Measurements from ENCODE around the gene FAS.
A peak's percentile ranks its signal among the peaks of the same experiment; 100 is the strongest.

The FAS gene

DNA sequence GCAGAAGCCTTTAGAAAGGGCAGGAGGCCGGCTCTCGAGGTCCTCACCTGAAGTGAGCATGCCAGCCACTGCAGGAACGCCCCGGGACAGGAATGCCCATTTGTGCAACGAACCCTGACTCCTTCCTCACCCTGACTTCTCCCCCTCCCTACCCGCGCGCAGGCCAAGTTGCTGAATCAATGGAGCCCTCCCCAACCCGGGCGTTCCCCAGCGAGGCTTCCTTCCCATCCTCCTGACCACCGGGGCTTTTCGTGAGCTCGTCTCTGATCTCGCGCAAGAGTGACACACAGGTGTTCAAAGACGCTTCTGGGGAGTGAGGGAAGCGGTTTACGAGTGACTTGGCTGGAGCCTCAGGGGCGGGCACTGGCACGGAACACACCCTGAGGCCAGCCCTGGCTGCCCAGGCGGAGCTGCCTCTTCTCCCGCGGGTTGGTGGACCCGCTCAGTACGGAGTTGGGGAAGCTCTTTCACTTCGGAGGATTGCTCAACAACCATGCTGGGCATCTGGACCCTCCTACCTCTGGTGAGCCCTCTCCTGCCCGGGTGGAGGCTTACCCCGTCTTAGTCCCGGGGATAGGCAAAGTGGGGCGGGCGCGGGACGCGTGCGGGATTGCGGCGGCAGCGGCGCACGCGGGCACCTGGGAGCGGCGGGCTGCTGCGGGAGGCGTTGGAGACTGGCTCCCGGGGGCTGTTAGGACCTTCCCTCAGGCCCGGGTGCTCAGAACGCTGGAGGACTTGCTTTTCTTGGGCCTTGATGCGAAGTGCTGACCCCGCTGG lies at the start of gene FAS:
TSS of gene FAS (plus strand) at position 415 of the 777 bp plus-strand sequence. CDS start at position 494, 79 bp downstream.
- DNase-seq (ENCODE audit: low read depth) = peak; percentile 40

DNA sequence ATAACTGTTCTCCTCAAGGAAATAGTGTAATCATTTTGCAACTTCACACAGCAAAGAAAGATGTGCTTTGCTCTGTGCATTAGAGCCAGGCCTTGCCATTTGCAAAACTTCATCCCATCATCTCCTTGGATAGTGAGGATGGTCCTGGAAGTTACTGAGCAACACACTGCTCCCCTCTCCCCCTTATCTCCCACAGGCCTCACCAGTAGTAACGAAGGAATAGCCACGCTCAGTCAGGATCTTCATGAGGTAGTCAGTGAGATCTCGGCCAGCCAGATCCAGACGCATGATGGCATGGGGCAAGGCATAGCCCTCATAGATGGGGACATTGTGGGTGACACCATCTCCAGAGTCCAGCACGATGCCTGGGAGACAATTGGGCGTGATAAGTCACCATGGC lies 49.6 kb upstream of the FAS start:
- DNase-seq (ENCODE audit: low read depth) = no peak

DNA sequence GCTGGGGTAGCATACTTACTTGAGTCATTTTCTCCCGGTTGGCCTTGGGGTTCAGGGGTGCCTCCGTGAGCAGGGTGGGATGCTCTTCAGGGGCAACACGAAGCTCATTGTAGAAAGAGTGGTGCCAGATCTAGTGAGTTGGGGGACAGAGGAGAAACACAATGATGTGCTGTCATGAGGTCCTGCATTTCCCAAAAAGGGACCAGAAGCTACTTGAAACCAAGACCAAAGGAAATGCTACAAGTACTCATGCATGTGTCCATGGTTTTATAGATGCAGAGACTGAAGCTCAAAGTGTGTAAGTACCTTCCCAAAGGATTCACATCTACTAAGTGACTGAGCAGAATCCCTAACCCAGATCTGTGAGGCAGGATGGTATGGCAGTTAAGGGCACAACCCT lies 46.8 kb upstream of the FAS start:
- no peak for DNase-seq (ENCODE audit: low read depth)

DNA sequence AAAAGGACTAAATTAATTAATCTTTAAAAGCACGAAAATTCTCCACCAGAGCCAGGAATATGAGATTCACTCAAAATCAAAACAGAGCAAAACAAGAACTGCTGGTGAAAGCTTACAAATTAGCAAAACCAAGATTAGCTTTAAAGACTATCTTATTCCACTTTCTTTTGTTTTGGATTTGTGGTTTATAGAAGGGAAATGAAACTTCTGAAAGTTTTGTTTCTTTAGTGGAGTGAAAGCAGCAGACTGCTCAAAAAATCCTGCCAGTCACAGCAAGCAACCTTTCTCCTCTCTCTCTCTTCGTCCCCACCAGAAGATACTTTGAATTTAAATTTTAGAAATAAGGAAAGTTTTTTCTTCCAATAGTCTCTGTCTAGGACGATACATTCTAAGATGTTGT lies 45.8 kb upstream of the FAS start:
- DNase-seq (ENCODE audit: low read depth) = no peak

DNA sequence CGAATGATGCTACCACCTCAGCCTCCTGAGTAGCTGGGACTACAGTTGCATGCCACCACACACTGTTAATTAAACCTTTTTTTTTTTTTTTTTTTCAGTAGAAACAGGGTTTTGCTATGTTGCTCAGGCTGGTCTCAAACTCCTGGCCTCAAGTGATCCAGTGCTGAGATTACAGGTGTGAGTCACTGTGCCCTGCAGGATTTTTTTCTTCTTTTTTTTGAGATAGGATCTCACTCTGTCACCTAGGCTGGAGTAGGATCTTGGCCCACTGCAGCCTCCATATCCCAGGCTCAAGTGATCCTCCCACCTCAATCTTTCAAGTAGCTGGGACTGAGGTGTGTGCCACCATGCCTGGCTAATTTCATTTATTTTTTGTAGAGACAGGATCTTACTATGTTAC lies 44.4 kb upstream of the FAS start:
- DNase-seq (ENCODE audit: low read depth) = no peak

DNA sequence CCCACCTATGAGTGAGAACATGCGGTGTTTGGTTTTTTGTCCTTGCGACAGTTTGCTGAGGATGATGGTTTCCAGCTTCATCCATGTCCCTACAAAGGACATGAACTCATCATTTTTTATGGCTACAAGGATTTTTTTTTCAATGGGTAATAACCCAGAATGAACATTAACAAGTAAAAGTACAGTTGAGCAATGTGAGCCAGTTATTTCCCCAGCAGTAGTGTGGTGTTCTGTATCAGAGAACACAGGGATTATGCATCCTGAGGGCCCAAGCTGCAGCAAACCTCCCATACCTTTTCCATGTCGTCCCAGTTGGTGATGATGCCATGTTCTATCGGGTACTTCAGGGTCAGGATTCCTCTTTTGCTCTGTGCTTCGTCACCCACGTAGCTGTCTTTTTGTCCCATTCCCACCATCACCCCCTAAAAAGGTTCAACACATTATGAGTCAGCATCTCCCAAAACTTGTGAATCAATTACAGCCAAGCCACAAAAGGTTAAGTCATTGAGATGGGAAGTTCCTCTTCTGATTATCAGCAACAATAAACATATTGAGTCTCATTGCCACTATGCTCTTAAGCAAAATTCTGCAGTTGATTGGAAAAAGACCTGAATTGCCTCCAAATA lies 43.5 kb upstream of the FAS start:
- DNase-seq (ENCODE audit: low read depth) = no peak

DNA sequence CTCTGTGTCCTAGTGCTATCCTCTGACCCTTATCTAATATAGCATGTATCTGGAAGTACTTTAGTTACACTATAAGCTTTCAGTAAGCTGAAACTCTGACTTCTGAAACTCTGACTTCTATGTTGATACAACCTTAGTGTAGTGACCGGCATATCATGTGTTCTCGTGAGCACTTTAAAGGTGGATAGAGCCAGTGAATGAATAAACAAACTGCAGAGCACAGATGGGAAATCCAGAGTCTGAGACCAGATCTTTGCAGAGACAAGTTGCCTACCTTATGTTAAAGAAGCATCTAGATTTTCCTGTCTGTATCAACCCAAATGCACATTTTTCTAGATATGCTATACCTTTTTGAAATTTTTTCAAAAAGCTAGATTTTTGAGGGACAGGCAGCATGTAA lies 41.5 kb upstream of the FAS start:
- DNase-seq (ENCODE audit: low read depth) = no peak

DNA sequence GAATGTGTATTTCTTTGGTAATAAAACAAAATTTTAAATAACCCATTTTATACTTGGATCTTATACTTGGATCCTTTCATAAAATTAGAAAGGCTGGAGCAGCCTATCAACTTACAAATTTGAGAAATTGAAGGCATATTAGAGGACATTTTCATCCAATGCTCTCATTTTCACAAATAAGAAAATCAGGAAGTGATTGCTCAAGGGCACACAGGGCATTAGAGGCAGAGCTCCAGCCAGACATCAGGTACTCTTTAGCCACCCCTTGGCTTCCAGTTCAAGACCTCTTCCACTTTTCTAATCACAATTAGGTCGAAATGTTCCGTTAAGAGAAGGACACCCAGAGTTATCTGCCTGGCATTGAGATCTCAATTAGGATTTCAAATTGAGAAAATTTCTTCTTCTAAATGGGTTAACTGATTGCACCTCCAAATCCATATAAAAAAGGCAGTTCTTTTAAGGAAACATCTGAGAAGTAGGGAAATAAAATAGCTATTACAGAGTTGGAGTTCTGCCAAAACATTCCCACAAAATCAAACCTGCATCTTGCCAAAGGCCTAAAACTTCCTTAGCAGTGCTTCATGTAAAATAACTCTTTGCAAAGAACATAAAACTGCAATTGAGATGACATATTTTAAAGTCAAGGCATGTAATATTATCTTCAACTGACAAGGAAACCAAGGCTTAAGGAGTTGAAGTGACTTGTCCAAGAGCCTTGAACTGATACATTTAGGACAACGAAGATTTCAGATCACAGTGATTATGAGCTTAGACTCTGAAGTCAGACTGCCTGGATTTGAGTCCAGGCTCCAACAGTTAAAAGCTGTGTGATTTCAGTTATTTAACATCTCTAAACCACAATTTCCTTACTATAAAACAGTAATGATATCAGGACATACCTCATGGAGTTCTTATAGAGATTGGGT lies 40.4 kb upstream of the FAS start:
- no peak for DNase-seq (ENCODE audit: low read depth)

DNA sequence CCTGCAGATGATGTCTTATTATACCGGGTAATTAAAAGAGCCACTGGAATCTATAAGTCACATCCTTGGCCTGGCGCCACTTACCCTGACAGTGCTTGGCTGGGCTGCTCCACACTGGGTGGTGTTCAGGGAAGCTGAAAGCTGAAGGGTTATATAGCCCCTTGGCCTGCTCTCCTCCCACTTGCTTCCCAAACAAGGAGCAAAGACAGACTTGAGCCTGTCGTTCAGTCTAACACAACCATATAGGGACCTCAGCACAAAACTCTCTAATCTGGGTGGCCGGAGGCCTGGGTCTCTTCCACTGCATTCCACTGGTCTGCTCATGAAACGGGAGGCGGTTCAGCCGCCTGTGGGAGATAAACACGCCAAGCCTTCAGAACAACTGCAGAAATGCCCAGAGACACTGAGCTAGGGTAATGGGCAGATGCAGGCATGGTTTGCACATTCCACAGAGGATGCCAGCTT lies 37.9 kb upstream of the FAS start, which contains the start of gene ACTA2:
TSS of gene ACTA2 (minus strand) at position 127 of the 465 bp plus-strand sequence. CDS start 3,843 bp downstream, outside the sequence.
- DNase-seq (ENCODE audit: low read depth) = no peak

DNA sequence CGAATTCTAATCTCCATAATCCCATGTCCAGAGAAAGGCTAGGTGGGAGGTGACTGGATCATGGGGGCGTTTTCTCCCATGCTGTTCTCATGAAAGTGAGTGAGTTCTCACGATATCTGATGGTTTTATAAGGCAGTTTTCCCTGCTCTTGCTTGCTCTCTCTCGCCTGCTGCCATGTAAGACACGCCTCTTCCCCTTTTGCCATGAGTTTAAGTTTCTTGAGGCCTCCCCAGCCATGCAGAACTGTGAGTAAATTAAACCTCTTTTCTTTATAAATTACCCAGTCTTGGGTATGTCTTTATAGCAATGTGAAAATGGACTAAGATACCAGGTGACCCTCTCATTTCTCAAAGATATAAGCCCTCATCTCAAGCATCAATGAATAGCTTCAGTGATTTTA lies 36.9 kb upstream of the FAS start:
- no peak for DNase-seq (ENCODE audit: low read depth)

DNA sequence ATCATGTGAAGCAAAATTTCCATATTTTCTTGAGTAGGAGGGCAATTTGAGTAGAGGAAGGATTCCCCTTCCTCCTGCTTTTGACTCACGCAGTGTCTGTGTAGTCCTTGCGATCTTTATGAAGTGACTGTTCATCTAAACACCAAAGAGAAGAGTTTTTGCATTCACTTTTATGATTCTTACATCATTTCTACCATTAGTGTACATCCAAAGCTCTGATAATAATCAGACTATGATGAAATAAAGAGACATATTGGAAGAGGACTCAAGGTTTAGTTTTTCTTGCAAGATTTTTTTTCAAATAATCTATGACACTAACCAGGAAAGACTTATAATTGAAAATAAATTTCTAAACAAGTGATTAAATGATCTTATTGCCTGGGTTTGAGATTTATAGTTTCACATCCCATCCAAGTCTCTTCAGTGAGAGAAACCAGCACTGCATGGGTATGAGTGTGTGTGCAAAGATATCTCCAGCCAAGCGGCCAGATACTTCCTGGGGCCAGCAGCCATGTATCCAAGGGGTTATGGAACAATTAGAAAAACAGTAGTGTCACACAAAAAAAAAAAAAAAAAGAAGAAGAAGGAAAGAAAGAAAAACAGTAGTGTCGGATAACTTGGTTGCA lies 36.0 kb upstream of the FAS start:
- no peak for DNase-seq (ENCODE audit: low read depth)

DNA sequence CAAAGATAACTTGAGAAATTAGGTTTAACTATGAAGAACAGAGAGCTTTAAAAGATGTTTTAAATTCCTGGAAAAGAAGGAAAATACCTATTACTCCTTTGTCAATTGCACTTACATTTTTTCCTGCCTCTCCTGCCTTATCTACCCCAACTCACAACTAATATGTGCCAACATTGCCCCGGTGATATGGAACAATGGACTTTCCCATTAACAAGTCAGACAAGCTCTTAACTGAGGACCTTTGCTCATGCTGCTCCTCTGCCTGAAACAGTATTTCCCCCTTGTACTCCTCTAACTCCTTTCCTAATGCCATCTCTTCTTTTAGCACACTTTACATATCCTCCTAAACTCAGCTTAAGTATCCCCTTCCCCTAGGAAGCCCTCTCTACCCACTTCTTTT lies 33.2 kb upstream of the FAS start:
- DNase-seq (ENCODE audit: low read depth) = no peak

DNA sequence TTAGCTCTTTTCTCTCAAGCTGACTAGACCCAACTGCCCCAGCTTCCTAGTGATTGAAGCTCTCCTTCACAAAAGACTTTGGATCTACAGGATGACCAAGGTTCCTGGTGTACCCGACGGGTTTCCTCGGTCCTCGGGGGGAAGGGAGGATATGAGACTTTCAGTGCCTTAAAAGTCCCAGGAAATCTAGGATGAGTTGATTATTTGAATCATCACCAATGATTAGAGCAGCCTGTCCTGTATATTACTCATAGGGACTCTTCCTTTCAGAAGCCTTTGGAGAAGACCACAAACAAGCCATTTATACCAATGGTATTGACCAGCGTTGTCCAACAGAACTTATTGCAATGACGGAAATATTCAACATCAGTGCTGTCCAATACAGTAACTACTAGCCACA lies 31.9 kb upstream of the FAS start:
- DNase-seq (ENCODE audit: low read depth) = no peak

DNA sequence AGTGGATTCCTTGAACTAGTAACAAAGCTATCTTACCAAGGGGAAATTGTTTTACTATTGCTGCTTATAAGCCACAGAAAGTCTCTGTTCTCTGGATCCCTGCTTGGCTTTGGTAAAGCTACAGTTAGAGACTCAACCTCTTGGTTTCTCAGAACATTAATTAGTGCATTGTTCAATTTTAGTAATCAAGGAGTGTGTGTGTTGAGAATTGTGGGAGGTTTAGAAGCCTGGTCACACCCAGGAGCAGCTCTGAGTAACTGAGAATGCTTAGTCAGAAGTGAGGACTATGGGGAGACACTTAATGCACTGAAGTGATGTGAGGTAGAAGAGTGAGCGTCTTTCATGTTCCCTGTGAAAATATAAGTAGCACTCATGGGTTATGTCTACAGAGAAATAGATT lies 29.8 kb upstream of the FAS start:
- no peak for DNase-seq (ENCODE audit: low read depth)

DNA sequence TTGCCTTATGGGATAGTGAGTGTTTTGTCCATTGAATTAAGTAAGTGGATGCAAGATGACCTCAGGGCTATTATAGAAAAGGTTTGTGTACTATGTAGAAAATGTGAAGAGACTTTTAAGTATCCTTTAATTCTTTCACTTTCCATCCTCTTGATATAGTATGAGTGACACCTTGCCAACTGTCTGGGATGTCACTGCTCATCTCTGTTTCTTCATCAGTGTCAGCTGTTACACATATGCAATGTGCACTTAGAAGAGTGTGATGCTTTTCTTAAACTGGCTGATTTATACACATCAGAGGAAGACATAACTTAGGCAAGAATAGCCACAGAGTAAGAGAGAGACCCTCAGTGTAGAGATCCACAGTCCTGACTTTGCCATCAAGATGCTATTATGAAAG lies 29.3 kb upstream of the FAS start:
- DNase-seq (ENCODE audit: low read depth) = no peak

DNA sequence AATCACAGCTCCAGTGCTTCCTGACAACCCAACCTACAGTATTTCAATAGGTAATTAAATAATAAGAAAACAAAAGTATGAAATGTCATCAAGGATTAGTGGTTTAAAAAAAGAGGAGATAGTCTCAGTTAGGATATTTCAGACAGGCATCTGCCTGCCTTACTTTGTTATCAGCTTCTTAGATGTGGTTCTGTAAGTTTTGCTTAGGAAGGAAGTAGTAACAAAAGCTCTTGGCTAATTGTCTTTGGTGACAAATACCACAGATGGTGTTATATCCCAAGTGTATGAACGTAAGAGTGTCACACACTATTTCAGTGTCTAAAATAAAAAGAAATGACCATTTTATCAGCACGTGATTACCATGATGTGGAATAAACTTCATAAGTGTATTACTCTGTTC lies 28.3 kb upstream of the FAS start:
- DNase-seq (ENCODE audit: low read depth) = no peak

DNA sequence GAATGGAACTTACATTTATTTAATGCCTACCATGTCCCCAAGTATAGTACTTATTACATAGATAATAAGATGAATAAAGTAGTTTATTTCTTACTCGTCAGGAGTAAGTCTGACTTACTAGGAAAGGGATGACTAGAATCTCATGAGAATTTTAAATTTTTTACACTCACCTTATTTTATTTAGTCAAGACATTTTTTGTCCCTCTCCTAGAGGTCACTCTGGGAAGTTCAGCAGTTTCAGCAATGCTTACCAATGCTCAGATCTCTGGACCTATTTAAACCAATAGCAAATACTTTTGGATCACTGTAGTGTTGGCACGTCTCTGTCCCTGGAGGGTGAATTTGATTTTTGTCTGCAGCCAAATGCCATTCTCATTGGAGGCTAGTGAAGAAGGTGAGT lies 27.3 kb upstream of the FAS start:
- no peak for DNase-seq (ENCODE audit: low read depth)

DNA sequence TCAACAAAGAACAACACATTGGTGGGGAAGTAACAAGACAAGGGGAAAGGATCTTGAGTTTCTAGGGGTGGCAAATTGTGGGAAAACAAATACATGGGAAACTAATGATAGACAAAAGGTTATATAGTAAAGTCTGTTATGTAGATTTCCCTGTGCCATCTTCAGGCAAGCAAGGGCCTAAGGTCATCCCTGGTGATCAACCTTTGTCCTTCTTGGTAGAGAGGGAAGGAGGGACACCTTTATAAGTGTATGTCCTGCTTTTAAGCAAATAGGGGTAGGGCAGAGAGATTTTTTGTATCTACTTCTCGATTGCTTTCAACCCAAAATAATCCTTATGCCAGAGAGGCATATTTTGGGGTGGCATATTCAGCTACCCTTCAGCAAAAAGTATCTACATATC lies 26.2 kb upstream of the FAS start:
- DNase-seq (ENCODE audit: low read depth) = no peak

DNA sequence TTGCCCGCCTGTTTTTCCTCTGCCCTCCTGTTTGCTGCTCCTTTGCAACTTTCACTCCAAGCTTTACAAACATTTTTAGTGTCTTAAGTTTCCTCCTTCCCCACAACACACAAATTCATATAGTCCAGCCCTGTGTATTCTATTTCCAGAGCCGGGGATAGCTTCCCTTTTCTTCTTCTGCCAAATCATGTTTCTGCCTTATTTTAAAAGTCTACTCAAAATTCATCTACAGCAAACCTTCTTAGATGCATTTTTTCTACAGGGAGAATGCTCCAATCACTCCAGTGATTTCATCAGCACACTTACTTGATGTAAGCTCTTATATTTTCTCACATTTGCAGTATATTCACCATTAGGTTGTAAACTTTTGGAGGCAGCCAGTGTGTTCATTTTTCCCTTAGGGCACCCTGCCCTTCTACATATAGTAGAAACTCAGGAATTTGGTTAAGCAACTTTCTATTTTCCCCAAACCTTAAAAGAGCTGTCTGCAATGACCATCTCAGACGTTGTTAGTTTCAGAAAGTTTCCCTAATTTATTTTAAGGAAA lies 25.7 kb upstream of the FAS start:
- DNase-seq (ENCODE audit: low read depth) = no peak

DNA sequence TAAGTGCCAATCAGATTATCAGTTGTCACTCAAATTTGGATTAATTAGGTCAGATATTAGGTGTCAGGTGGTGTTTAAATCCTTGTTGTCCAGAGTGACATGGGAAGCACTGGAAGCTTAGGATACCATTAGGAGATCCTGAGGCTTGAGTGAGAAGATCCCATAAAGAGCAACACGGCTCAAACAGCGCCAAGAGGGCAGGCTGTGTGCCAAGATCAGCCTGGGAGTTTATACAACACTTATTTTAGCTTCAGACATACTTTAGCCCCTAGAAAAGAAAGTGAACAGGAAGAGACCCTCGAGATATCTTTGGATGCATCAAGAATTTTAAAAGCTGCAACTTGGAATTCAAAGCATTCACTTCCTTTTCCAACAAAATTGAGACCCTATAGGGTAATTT lies 23.8 kb upstream of the FAS start:
- no peak for DNase-seq (ENCODE audit: low read depth)

DNA sequence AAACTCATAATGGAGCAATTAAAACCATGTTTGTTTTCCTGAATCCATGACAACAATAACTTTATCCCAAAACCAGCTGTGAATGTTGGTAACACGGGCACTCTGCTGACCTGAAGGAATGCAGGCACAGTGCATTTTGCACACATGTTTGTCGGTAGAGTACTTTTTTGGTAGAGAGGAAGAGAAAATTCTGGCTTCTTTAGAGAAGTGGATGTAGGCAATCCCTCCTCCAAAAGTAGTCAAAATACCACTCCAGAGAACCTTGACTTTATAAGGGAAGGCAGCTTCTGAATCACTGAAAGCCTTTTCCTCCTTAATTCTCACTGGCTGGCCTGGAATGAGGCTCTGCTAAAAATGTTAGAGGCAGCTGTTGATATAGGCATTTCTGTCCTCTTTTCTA lies 22.2 kb upstream of the FAS start:
- DNase-seq (ENCODE audit: low read depth) = no peak

Data from stimulated activated CD8-positive, alpha-beta memory T cell treated with anti-CD3 and anti-CD28 coated beads, Interleukin-7, amount 100 ng/mL, for 24 hours (primary cell).